K562 (cell line): ENCODE measurements around the gene NUPR1. TPM values are rescaled to one million over a fixed set of nuclear protein-coding genes. Genes with fewer than 3 reads are reported as not detected.
A peak's percentile ranks its signal among the peaks of the same experiment; 100 is the strongest.

ENCODE experiments used
- ATAC-seq: fragments of 200-7000 bp; cut with Tn5 transposase; 3 replicates; pipeline ENCODE4 v1.9.1; 2020; ENCODE audit warnings: moderate library complexity
- BruUV-seq: library from RNA; stranded (reverse); fragments of 400-500 nt; replicated peaks from 2 replicates; lab custom pipeline; 2021; lab: Mats Ljungman, UMichigan
- CTCF ChIA-PET: fragments of 300-600 bp; formaldehyde crosslinking; extraction: SDS; loops from one replicate; lab custom pipeline; 2021; ENCODE audit warnings: low intra/inter-chr PET ratio; lab: Yijun Ruan, JAX
- POLR2A ChIA-PET: fragments of 300-600, 350-650 bp; sonication (Branson Sonifier 250); formaldehyde crosslinking; extraction: SDS; loops from one replicate; lab custom pipeline; 2021; ENCODE audit warnings: antibody characterized with exemption, inconsistent platforms; lab: Yijun Ruan, JAX
- DNase-seq, 4 experiments: peaks; one replicate each; pipeline versions ENCODE4 v3.0.0 to v3.0.0-alpha.2; 2011 to 2018; ENCODE audit warnings: low spot score in 3 of 4, mixed read lengths in 3 of 4; ENCODE audit errors: extremely low read depth in 1 of 4
- FAIRE-seq: peaks from 2 replicates; lab custom pipeline; 2011; peaks lifted over from hg19 to GRCh38; lab: Jason Lieb, UNC
- H2AFZ ChIP-seq: 2 replicates; pipeline ENCODE4 v1.6.0; 2011; ENCODE audit warnings: low read depth, low read length, control low read depth, inconsistent platforms
- H3K27ac ChIP-seq: fragments of 200-600 bp; 3 replicates; pipeline ENCODE4 v1.8.0; 2011; ENCODE audit warnings: low read depth, mild to moderate bottlenecking, control low read depth, inconsistent platforms, low read length, moderate library complexity, mixed read lengths; ENCODE audit errors: extremely low read depth
- H3K27me3 ChIP-seq, 2 experiments: fragments of 300-600 bp in 1 of 2; 2 replicates in 1 of 2; 3 replicates in 1 of 2; pipeline versions ENCODE4 v1.6.0 to v1.8.0; 2011; ENCODE audit warnings: inconsistent platforms in 2 of 2, low read length in 2 of 2, mild to moderate bottlenecking in 1 of 2, mixed read lengths in 1 of 2, moderate library complexity in 1 of 2; ENCODE audit not compliant: control insufficient read depth in 2 of 2, insufficient read depth in 2 of 2
- H3K36me3 ChIP-seq: fragments of 300-600 bp; 3 replicates; pipeline ENCODE4 v1.8.0; 2011; ENCODE audit warnings: mild to moderate bottlenecking, low read length, inconsistent platforms; ENCODE audit not compliant: control insufficient read depth, insufficient read depth
- H3K4me1 ChIP-seq, 2 experiments: fragments of 200-600 bp in 1 of 2; replicated peaks in 1 of 2; 2 replicates in 1 of 2; 3 replicates in 1 of 2; pipeline versions ENCODE4 v1.5.1 to v1.8.0; 2011; ENCODE audit warnings: inconsistent platforms in 2 of 2, low read length in 2 of 2, mild to moderate bottlenecking in 1 of 2, mixed read lengths in 1 of 2, moderate library complexity in 1 of 2; ENCODE audit not compliant: control insufficient read depth in 2 of 2, insufficient read depth in 2 of 2
- H3K4me2 ChIP-seq: 2 replicates; pipeline ENCODE4 v1.6.1; 2011; ENCODE audit warnings: low read length, control low read depth, inconsistent platforms, mixed read lengths; ENCODE audit not compliant: insufficient read depth
- H3K4me3 ChIP-seq: fragments of 200-600 bp; sonication (generic), shearing (Covaris generic); 2 replicates; pipeline ENCODE4 v1.5.1; 2016; ENCODE audit warnings: control low read depth, inconsistent platforms
- H3K79me2 ChIP-seq: fragments of 200-600 bp; 3 replicates; pipeline ENCODE4 v1.8.0; 2011; ENCODE audit warnings: low read length, inconsistent platforms; ENCODE audit not compliant: control insufficient read depth, insufficient read depth
- H3K9ac ChIP-seq, 2 experiments: 2 replicates each; pipeline versions ENCODE4 v1.6.0 to v1.6.1; 2011; ENCODE audit warnings: low read depth in 2 of 2, low read length in 2 of 2, control low read depth in 1 of 2, inconsistent platforms in 1 of 2, mild to moderate bottlenecking in 1 of 2, mixed read lengths in 1 of 2; ENCODE audit not compliant: insufficient read depth in 1 of 2
- H3K9me1 ChIP-seq: one replicate; pipeline ENCODE4 v1.6.0; 2011; ENCODE audit warnings: inconsistent platforms, mild to moderate bottlenecking, low read length, moderate library complexity; ENCODE audit not compliant: control insufficient read depth, insufficient read depth
- H3K9me3 ChIP-seq: replicated peaks from 2 replicates; pipeline ENCODE4 v1.5.1; 2011; ENCODE audit warnings: low read depth, low read length, inconsistent platforms; ENCODE audit not compliant: control insufficient read depth, insufficient read depth
- H4K20me1 ChIP-seq: replicated peaks from 2 replicates; pipeline ENCODE4 v1.6.1; 2011; ENCODE audit warnings: low read length, inconsistent platforms, mixed read lengths; ENCODE audit not compliant: control insufficient read depth, insufficient read depth
- ARID1B ChIP-seq: fragments of 450-650 bp; IDR thresholded peaks from 2 replicates; pipeline ENCODE4 v1.6.1; 2016; ENCODE audit warnings: antibody characterized with exemption, mild to moderate bottlenecking, inconsistent platforms
- HDAC3 ChIP-seq: fragments of 450-650 bp; IDR thresholded peaks from 2 replicates; pipeline ENCODE4 v1.6.1; 2018; ENCODE audit warnings: borderline replicate concordance, mild to moderate bottlenecking, moderate library complexity; ENCODE audit not compliant: partially characterized antibody
- NR1H2 ChIP-seq: sonication (generic); formaldehyde crosslinking; IDR thresholded peaks from 2 replicates; pipeline ENCODE4 v1.4.0; 2020; ENCODE audit warnings: mild to moderate bottlenecking, missing genetic modification reagents
- POLR3A ChIP-seq: IDR thresholded peaks from 2 replicates; pipeline ENCODE4 v1.6.1; 2011; ENCODE audit warnings: borderline replicate concordance, mild to moderate bottlenecking, moderate library complexity; ENCODE audit not compliant: insufficient read length, insufficient read depth; ENCODE audit errors: extremely low read depth
- PTRF ChIP-seq: fragments of 450-650 bp; IDR thresholded peaks from 2 replicates; pipeline ENCODE4 v1.6.1; 2016; ENCODE audit warnings: mild to moderate bottlenecking, missing genetic modification characterization, missing compliant biosample characterization
- RBM15 ChIP-seq: fragments of 200-400 bp; formaldehyde crosslinking; IDR thresholded peaks from 2 replicates; pipeline ENCODE4 v1.6.1; 2018; ENCODE audit warnings: mild to moderate bottlenecking, low read length, moderate library complexity; ENCODE audit not compliant: insufficient read depth
- ZNF224 ChIP-seq: sonication (generic); formaldehyde crosslinking; IDR thresholded peaks from 2 replicates; pipeline ENCODE4 v1.8.0; 2022; ENCODE audit warnings: mild to moderate bottlenecking, missing genetic modification reagents
- ZNF23 ChIP-seq: fragments of 250-450 bp; sonication (Bioruptor Pico); IDR thresholded peaks from 2 replicates; pipeline ENCODE4 v1.4.0; 2020; ENCODE audit warnings: mild to moderate bottlenecking
- ZNF830 ChIP-seq: fragments of 250-450 bp; sonication (Bioruptor Pico); IDR thresholded peaks from 2 replicates; pipeline ENCODE4 v1.5.0; 2021; ENCODE audit warnings: mild to moderate bottlenecking
- WGBS: fragments of 100-300 bp; shearing (Covaris generic); methylation state at CpG from one replicate; pipeline ENCODE4 v1.1.6; 2016; ENCODE audit warnings: low coverage, mixed read lengths; ENCODE audit not compliant: insufficient coverage; ENCODE audit errors: missing lambda C conversion rate; 5-methylcytosine and 5-hydroxymethylcytosine counted together
- in situ Hi-C: fragments of 300-500 bp; cut with MboI; formaldehyde crosslinking; loops from 4 replicates; pipeline ENCODE4 v1.15.0; 2018; ENCODE audit warnings: inconsistent platforms, mixed read lengths
- intact Hi-C: fragments of 100-400 bp; cut with micrococcal nuclease; formaldehyde crosslinking; loops from 2 replicates; pipeline ENCODE4 v1.14.2; 2022
- polyA plus RNA-seq, 8 experiments: library from polyadenylated mRNA; depleted of rRNA in 4 of 8; stranded (reverse) in 5 of 8; unstranded in 3 of 8; fragments of >200 nt; fragmentation: Nextera tagmentation in 2 of 8; fragmentation: Illumina TruSeq in 1 of 8; extraction: Ambion mirVana in 2 of 8; extraction: Trizol in 1 of 8; gene quantifications; 2 replicates each; pipeline versions ENCODE4 v1.2.1 to v1.2.3, GENCODE V29; 2011 to 2014; ENCODE audit warnings: inconsistent platforms in 1 of 8, missing spikeins in 1 of 8
- total RNA-seq, 7 experiments: library from RNA; depleted of rRNA in 6 of 7; stranded (reverse); fragments of >200 nt in 6 of 7; fragmentation: Illumina TruSeq in 2 of 7; extraction: Trizol in 2 of 7; gene quantifications; 2 replicates each; pipeline versions ENCODE4 v1.2.1 to v1.2.3, GENCODE V29; 2011 to 2021; ENCODE audit warnings: low replicate concordance in 1 of 7
- TF ChIP-seq, protein P1 (sequence below), 2 experiments: fragments of 450-650 bp in 1 of 2; sonication (generic) in 1 of 2; formaldehyde crosslinking in 1 of 2; IDR thresholded peaks; 2 replicates each; pipeline versions ENCODE4 v1.7.1 to v1.9.0; 2016 to 2022; ENCODE audit warnings: inconsistent platforms in 1 of 2, mild to moderate bottlenecking in 1 of 2, missing genetic modification reagents in 1 of 2

Gene NUPR1
- total and polyA plus RNA-seq, 9 of the 15 experiments (the other 6 are each of a cell fraction or from before 2014, with no cell fraction given) = 0.07 to 1.5 (median 0.27) TPM

DNA sequence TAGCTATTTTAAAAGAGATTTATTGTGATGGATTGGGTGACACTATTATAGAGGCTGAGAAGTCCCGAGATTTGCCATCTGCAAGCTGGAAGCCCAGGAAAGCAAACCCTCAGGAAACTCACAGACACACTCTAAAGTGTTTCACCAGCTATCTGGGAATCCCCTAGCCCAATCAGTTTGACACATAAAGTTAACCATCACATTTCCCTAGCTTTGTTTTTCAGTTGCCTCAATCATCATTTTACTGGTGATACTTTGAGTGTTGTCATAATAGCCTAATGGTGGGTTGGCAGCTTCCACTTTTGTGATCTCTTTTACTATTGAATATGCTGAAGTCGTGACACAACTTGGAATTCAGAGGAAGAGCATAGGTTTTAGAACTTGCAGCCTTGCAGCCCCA lies 16.8 kb upstream of the NUPR1 start (continued):
- TF ChIP-seq PTRF (tag) (no peak), ZNF830 (no peak), ZNF224 (CRISPR knock-in tag) (no peak), POLR3A (no peak), ZNF23 (no peak), ARID1B (no peak), RBM15 (no peak), HDAC3 (no peak)

DNA sequence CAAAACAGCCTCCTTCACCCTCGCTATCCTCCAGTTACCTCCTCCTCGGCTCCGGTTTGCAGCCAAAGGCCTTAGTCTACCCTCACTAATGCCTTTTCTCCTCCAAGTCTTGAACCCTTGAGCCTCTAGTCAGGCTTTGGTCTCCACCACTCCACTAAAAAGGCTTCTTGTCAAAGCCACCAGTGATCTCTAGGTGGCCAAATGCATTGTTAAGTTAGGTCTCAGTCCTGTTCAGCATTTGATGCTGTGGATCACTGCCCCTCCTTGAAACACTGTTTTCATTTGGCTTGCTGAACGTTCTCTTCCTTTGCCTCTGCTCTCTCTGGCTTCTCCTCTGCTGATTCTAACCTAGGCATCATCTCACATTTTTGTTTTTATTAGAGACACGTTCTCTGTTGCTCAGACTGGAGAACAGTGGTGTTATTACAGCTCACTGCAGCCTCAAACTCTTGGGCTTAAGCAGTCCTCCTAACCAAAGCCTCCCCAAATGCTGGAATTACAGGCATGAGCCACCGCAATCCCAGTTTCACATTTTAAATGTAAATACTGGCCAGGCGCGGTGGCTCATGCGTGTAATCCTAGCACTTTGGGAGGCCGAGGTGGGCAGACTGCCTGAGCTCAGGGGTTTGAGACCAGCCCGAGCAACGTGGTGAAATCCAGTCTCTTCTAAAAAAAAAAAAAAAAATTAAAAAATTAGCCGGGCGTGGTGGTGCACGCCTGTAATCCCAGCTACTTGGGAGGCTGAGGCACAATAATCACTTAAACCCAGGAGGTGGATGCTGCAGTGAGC lies 16.1 kb upstream of the NUPR1 start:
- peak; percentile 19 for FAIRE-seq
- TF ChIP-seq ZNF830 (no peak), NR1H2 (CRISPR knock-in tag) (0 out of 2 replicates have a peak, but pooled peaks have one; percentile 57)
- TF ChIP-seq, protein P1, sequence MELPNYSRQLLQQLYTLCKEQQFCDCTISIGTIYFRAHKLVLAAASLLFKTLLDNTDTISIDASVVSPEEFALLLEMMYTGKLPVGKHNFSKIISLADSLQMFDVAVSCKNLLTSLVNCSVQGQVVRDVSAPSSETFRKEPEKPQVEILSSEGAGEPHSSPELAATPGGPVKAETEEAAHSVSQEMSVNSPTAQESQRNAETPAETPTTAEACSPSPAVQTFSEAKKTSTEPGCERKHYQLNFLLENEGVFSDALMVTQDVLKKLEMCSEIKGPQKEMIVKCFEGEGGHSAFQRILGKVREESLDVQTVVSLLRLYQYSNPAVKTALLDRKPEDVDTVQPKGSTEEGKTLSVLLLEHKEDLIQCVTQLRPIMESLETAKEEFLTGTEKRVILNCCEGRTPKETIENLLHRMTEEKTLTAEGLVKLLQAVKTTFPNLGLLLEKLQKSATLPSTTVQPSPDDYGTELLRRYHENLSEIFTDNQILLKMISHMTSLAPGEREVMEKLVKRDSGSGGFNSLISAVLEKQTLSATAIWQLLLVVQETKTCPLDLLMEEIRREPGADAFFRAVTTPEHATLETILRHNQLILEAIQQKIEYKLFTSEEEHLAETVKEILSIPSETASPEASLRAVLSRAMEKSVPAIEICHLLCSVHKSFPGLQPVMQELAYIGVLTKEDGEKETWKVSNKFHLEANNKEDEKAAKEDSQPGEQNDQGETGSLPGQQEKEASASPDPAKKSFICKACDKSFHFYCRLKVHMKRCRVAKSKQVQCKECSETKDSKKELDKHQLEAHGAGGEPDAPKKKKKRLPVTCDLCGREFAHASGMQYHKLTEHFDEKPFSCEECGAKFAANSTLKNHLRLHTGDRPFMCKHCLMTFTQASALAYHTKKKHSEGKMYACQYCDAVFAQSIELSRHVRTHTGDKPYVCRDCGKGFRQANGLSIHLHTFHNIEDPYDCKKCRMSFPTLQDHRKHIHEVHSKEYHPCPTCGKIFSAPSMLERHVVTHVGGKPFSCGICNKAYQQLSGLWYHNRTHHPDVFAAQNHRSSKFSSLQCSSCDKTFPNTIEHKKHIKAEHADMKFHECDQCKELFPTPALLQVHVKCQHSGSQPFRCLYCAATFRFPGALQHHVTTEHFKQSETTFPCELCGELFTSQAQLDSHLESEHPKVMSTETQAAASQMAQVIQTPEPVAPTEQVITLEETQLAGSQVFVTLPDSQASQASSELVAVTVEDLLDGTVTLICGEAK (IDR thresholded peaks at IDR 0.05) = peak; percentile 34; the same call in 1 of the 2 replicates
- TF ChIP-seq, protein P1 (CRISPR knock-in tag; IDR thresholded peaks at IDR 0.05) = no peak

More for the DNA sequence above, 16.1 kb upstream of the NUPR1 start:
- H3K79me2 ChIP-seq = peaks cover 9% of the 10 kb centered on the region
- no peaks in the 10 kb centered on the region for H3K9me3 ChIP-seq
- intact Hi-C loops (no loop called here), in situ Hi-C loops (no loop called here)
- ChIA-PET CTCF (no interaction called here), POLR2A (interaction anchor here (0.6 to 0.9 kb wide), 2 partner anchors 38 to 1351 kb away, joined by 3 read pairs; partner anchors contain the start of gene KDM8)
- peak overlapping the region; percentile 85 for H2AFZ ChIP-seq
- 65% methylated on average over 15 of the region's 15 CpGs for WGBS
- BruUV-seq = no TSS peak
- H3K4me1 ChIP-seq = peaks cover 3 to 6% of the 10 kb centered on the region in 2 experiments; a peak in 4 of 5 replicates
- H4K20me1 ChIP-seq = no peaks in the 10 kb centered on the region
- H3K27me3 ChIP-seq = no peaks in the 10 kb centered on the region
- H3K4me2 ChIP-seq = peak overlapping the region; percentile 86
- peak overlapping the region; percentile 70 to 71 for H3K9ac ChIP-seq
- H3K36me3 ChIP-seq = peaks cover 26% of the 10 kb centered on the region; the same call in 1 of the 3 replicates
- H3K4me3 ChIP-seq = peak overlapping the region; percentile 44
- DNase-seq (no peak), ATAC-seq (no peak)
- H3K27ac ChIP-seq = peak overlapping the region; percentile 16; the same call in 1 of the 3 replicates
- no peaks in the 10 kb centered on the region for H3K9me1 ChIP-seq
